AG10803 (cell line): ENCODE measurements around the gene HOXD10.
A peak's percentile ranks its signal among the peaks of the same experiment; 100 is the strongest.

Source experiments
- DNase-seq: peaks from one replicate; pipeline ENCODE4 v3.0.0; 2010; ENCODE audit warnings: low read depth
- H3K4me3 ChIP-seq: 2 replicates; pipeline ENCODE4 v1.5.1; 2011; ENCODE audit warnings: mild to moderate bottlenecking, low read length, control low read depth
- CTCF ChIP-seq: conservative IDR thresholded peaks from 2 replicates; pipeline ENCODE4 v1.5.1; 2011; ENCODE audit warnings: mild to moderate bottlenecking, low read length, control low read depth, inconsistent platforms

HOXD10 gene

GRCh38 chr2:176111309-176111663, 5.3 kb upstream of the HOXD10 start:
- H3K4me3 ChIP-seq: no peak overlapping the region
- peak; percentile 52 for DNase-seq
- TF ChIP-seq CTCF: peak; percentile 83

GRCh38 chr2:176111846-176112374, 4.7 kb upstream of the HOXD10 start:
- no peak for TF ChIP-seq CTCF
- no peak overlapping the region for H3K4me3 ChIP-seq
- no peak for DNase-seq

- no peak for TF ChIP-seq CTCF
- DNase-seq: no peak
- H3K4me3 ChIP-seq: no peak overlapping the region
These were observed 3.9 kb upstream of the HOXD10 start for GRCh38 chr2:176112375-176113302.

- no peak for DNase-seq
- no peak overlapping the region for H3K4me3 ChIP-seq
- no peak for TF ChIP-seq CTCF
These were observed 2.3 kb upstream of the HOXD10 start for GRCh38 chr2:176114120-176114929.

- no peak for DNase-seq
- TF ChIP-seq CTCF: no peak
- H3K4me3 ChIP-seq: no peak overlapping the region
These were observed 1.5 kb upstream of the HOXD10 start for GRCh38 chr2:176114930-176115625.

- H3K4me3 ChIP-seq: peak overlapping the region; percentile 30
- no peak for TF ChIP-seq CTCF
- no peak for DNase-seq
These were observed 714 bp downstream of the HOXD10 start for GRCh38 chr2:176117162-176117822.
